Endodermal cell (in vitro differentiated cells): ENCODE data around the gene ANAPC13. TPM values are rescaled to one million over a fixed set of nuclear protein-coding genes. Genes with fewer than 3 reads are reported as not detected.

Experiments
- DNase-seq: peaks from one replicate; pipeline ENCODE4 v3.0.0-alpha.2; 2017
- H3K27ac ChIP-seq: 2 replicates; pipeline ENCODE4 v1.5.1; 2013; ENCODE audit warnings: mild to moderate bottlenecking, low read depth, low read length, moderate library complexity
- H3K27me3 ChIP-seq: 2 replicates; pipeline ENCODE4 v1.6.1; 2013; ENCODE audit warnings: mild to moderate bottlenecking, low read length, moderate library complexity; ENCODE audit not compliant: insufficient read depth, control insufficient read depth, poor library complexity, severe bottlenecking
- H3K36me3 ChIP-seq: 2 replicates; pipeline ENCODE4 v1.7.0; 2013; ENCODE audit warnings: mild to moderate bottlenecking, low read length, moderate library complexity; ENCODE audit not compliant: control insufficient read depth, insufficient read depth
- H3K4me1 ChIP-seq: one replicate; pipeline ENCODE4 v1.7.0; 2013; ENCODE audit warnings: low read length; ENCODE audit not compliant: control insufficient read depth, insufficient read depth
- H3K4me3 ChIP-seq: 2 replicates; pipeline ENCODE4 v1.5.1; 2013; ENCODE audit warnings: mild to moderate bottlenecking, low read length, moderate library complexity
- H3K9ac ChIP-seq: 2 replicates; pipeline ENCODE4 v1.6.1; 2013; ENCODE audit warnings: mild to moderate bottlenecking, low read length, moderate library complexity; ENCODE audit not compliant: poor library complexity, severe bottlenecking; ENCODE audit errors: extremely low read depth
- H3K9me3 ChIP-seq: 2 replicates; pipeline ENCODE4 v1.6.1; 2013; ENCODE audit warnings: mild to moderate bottlenecking, low read length, moderate library complexity; ENCODE audit not compliant: control insufficient read depth
- H3K27ac Mint-ChIP-seq: 2 replicates; pipeline ENCODE4 v1.8.0; 2020; ENCODE audit warnings: mixed read lengths
- H3K27me3 Mint-ChIP-seq: 2 replicates; pipeline ENCODE4 v1.8.0; 2021; ENCODE audit warnings: mild to moderate bottlenecking, mixed read lengths; ENCODE audit not compliant: insufficient read depth
- H3K36me3 Mint-ChIP-seq: 2 replicates; pipeline ENCODE4 v1.8.0; 2020; ENCODE audit warnings: low read depth, mixed read lengths
- H3K4me1 Mint-ChIP-seq: 2 replicates; pipeline ENCODE4 v1.8.0; 2020; ENCODE audit warnings: mixed read lengths
- H3K4me3 Mint-ChIP-seq: 2 replicates; pipeline ENCODE4 v1.8.0; 2020; ENCODE audit warnings: mild to moderate bottlenecking, moderate library complexity, mixed read lengths
- H3K9me3 Mint-ChIP-seq: 2 replicates; pipeline ENCODE4 v1.8.0; 2020; ENCODE audit warnings: mild to moderate bottlenecking, mixed read lengths
- WGBS, 2 experiments: methylation state at CpG; one replicate each; pipeline versions ENCODE4 v1.1.5 to v1.1.7; 2013; ENCODE audit warnings: missing lambda C conversion rate in 2 of 2, mixed read lengths in 1 of 2; ENCODE audit not compliant: insufficient coverage in 1 of 2, insufficient read length in 1 of 2; 5-methylcytosine and 5-hydroxymethylcytosine counted together
- long read RNA-seq, 4 experiments: library from polyadenylated mRNA in 2 of 4; library from RNA in 1 of 4; library from capped mRNA in 1 of 4; stranded (forward) in 3 of 4; unstranded in 1 of 4; transcript quantifications; one replicate each; pipeline ENCODE4 v2.0.0, GENCODE V29; 2020 to 2021; ENCODE audit warnings: inconsistent platforms in 1 of 4
- polyA plus RNA-seq, 2 experiments: library from polyadenylated mRNA; stranded (reverse); fragments of 50-300 nt; gene quantifications; one replicate each; pipeline ENCODE4 v1.2.3, GENCODE V29; 2013
- total RNA-seq, 2 donors: library from RNA; stranded (reverse); fragmentation: NEBNext Ultra II Directional in 1 of 2; extraction: Animal tissue kit (Norgen Biotek cat#: 25700) in 1 of 2; gene quantifications; 2 replicates in 1 of 2; 3 replicates in 1 of 2; pipeline ENCODE4 v1.2.1, GENCODE V29; 2021
- TF ChIP-seq, protein P1 (sequence below): fragments of 200-600 bp; sonication (generic); conservative IDR thresholded peaks from 2 replicates; pipeline ENCODE4 v1.5.0; 2021; ENCODE audit warnings: antibody characterized with exemption, mild to moderate bottlenecking

Gene ANAPC13
- total RNA-seq: 10 to 100 TPM; 28.6 to 29.3 TPM
- polyA plus RNA-seq (2013, experiment 1 of 2): 86.7 TPM
- 81.0 TPM for polyA plus RNA-seq (2013, experiment 2 of 2)
- long read RNA-seq, experiment 1, transcript ANAPC13-203 (2 exons, 686 nt): major isoform, 11 of 16 reads
- long read RNA-seq, experiment 1, partial matches to known transcripts: 0 of 16 reads
- long read RNA-seq, experiment 1, other reads (novel, unspliced or antisense): 1 of 16 reads
- long read RNA-seq, experiment 2, transcript ANAPC13-204 (3 exons, 1,840 nt): minor isoform, 7 of 32 reads
- long read RNA-seq, experiment 2, transcript ANAPC13-201 (3 exons, 1,209 nt): major isoform, 18 of 32 reads
- long read RNA-seq, experiment 2, partial matches to known transcripts: 1 of 32 reads
- long read RNA-seq, experiment 2, other reads (novel, unspliced or antisense): 1 of 32 reads
- long read RNA-seq, experiment 3, transcript ANAPC13-201 (3 exons, 1,209 nt): major isoform, 53 of 85 reads
- long read RNA-seq, experiment 3, transcript ANAPC13-204 (3 exons, 1,840 nt): minor isoform, 31 of 85 reads
- long read RNA-seq, experiment 3, partial matches to known transcripts: 0 of 85 reads
- long read RNA-seq, experiment 3, other reads (novel, unspliced or antisense): 0 of 85 reads
- long read RNA-seq, experiment 4, transcript ANAPC13-204 (3 exons, 1,840 nt): minor isoform, 11 of 33 reads
- long read RNA-seq, experiment 4, transcript ANAPC13-201 (3 exons, 1,209 nt): major isoform, 21 of 33 reads
- long read RNA-seq, experiment 4, partial matches to known transcripts: 0 of 33 reads
- long read RNA-seq, experiment 4, other reads (novel, unspliced or antisense): 0 of 33 reads

- WGBS, 2 experiments: 0 to 1% methylated on average over 30 to 81 of the region's 81 CpGs
- Histone ChIP-seq H3K4me1 (peaks cover 8% of the 10 kb centered on the region), H3K9me3 (no peaks in the 10 kb centered on the region), H3K4me3 (peak within 1 kb of the TSS; percentile 92), H3K27me3 (no peaks in the 10 kb centered on the region), H3K36me3 (peaks cover 26% of the 10 kb centered on the region), H3K27ac (peak within 1 kb of the TSS; percentile 81), H3K9ac (peak within 1 kb of the TSS; percentile 81)
- Mint-ChIP-seq H3K27ac (peak within 1 kb of the TSS; percentile 97), H3K4me1 (peaks cover 19% of the 10 kb centered on the region), H3K36me3 (peaks cover 10% of the 10 kb centered on the region), H3K9me3 (no peaks in the 10 kb centered on the region), H3K4me3 (peak within 1 kb of the TSS; percentile 88), H3K27me3 (no peaks in the 10 kb centered on the region)
- TF ChIP-seq, protein P1, sequence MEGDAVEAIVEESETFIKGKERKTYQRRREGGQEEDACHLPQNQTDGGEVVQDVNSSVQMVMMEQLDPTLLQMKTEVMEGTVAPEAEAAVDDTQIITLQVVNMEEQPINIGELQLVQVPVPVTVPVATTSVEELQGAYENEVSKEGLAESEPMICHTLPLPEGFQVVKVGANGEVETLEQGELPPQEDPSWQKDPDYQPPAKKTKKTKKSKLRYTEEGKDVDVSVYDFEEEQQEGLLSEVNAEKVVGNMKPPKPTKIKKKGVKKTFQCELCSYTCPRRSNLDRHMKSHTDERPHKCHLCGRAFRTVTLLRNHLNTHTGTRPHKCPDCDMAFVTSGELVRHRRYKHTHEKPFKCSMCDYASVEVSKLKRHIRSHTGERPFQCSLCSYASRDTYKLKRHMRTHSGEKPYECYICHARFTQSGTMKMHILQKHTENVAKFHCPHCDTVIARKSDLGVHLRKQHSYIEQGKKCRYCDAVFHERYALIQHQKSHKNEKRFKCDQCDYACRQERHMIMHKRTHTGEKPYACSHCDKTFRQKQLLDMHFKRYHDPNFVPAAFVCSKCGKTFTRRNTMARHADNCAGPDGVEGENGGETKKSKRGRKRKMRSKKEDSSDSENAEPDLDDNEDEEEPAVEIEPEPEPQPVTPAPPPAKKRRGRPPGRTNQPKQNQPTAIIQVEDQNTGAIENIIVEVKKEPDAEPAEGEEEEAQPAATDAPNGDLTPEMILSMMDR: no peak
- peak; percentile 98 for DNase-seq
These were observed at the start of gene ANAPC13, which contains the start of gene CEP63 for GRCh38 chr3:134485718-134486576. Gene ANAPC13 (minus strand): TSS chr3:134485985. CDS start chr3:134482904, 3,081 bp downstream. Gene CEP63 (plus strand): TSS chr3:134486057. CDS start chr3:134495321, 9,264 bp downstream.

DNA sequence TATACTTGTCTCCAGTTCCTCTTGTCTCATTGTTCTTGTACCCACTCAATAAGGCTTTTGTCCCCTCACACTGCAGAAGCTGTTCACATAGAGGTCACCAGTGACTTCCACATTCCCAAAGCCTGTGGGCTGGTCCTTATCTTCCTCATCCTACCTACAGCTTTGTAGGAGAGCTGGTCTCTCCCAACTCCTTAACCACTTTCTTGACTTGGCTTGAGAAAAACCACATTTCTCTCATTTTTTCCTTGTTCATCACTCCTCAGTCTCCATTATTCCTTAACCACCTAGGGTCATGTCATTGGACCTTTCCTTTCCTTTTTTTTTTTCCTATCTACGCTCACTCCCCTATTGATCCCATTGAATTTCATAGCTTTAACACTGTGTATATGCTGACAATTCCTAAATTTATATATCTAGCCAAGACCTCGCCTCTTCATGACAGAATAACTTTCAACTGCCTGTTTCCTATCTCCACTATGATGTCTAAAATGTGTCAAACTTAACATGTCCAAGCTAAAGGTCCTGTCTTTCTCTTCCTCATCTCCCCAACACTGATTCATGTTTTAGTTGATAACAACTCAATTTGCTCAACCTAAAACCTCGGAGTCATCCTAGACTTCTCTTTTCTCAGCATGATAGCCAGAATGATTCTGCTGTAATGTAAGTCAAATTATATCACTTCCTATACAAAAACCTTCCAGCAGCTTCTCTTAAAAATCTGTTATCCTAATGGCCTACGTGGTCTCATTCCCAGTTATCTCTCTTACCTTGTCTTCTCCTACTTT, 49.6 kb upstream of the ANAPC13 start:
- no peak for DNase-seq
- Mint-ChIP-seq H3K4me3 (no peak overlapping the region), H3K4me1 (no peaks in the 10 kb centered on the region), H3K36me3 (peaks cover 11% of the 10 kb centered on the region), H3K27ac (no peak overlapping the region), H3K27me3 (no peaks in the 10 kb centered on the region), H3K9me3 (no peaks in the 10 kb centered on the region)
- H3K4me3 ChIP-seq: no peak overlapping the region
- peaks cover 14% of the 10 kb centered on the region for H3K36me3 ChIP-seq
- no peaks in the 10 kb centered on the region for H3K4me1 ChIP-seq
- H3K27me3 ChIP-seq: no peaks in the 10 kb centered on the region
- 87 to 93% methylated on average over 3 to 4 of the region's 4 CpGs for WGBS, 2 experiments
- TF ChIP-seq, protein P1: no peak
- no peak overlapping the region for H3K9ac ChIP-seq
- H3K9me3 ChIP-seq: no peaks in the 10 kb centered on the region
- H3K27ac ChIP-seq: no peak overlapping the region
